WERI-Rb-1 (cell line): ENCODE measurements around the gene ANKRD26.

ENCODE experiments used
- DNase-seq: peaks from one replicate; pipeline ENCODE4 v3.0.0-alpha.2; 2020
- H3K27ac ChIP-seq: fragments of 250-450 bp; sonication (Bioruptor Pico); 2 replicates; pipeline ENCODE4 v1.5.1; 2020; ENCODE audit warnings: mild to moderate bottlenecking, moderate library complexity
- H3K27me3 ChIP-seq: fragments of 250-450 bp; sonication (Bioruptor Pico); 2 replicates; pipeline ENCODE4 v1.5.1; 2021; ENCODE audit warnings: mild to moderate bottlenecking, low read depth, moderate library complexity; ENCODE audit not compliant: insufficient read depth, severe bottlenecking
- H3K36me3 ChIP-seq: fragments of 250-450 bp; sonication (Bioruptor Pico); 2 replicates; pipeline ENCODE4 v1.5.1; 2020; ENCODE audit warnings: mild to moderate bottlenecking, moderate library complexity
- H3K4me3 ChIP-seq: 2 replicates; pipeline ENCODE4 v1.5.1; 2011; ENCODE audit warnings: low read depth, mild to moderate bottlenecking, control low read depth, low read length
- H3K9me3 ChIP-seq: fragments of 250-450 bp; sonication (Bioruptor Pico); 2 replicates; pipeline ENCODE4 v1.5.1; 2021; ENCODE audit warnings: mild to moderate bottlenecking, moderate library complexity; ENCODE audit not compliant: severe bottlenecking
- CTCF ChIP-seq: IDR thresholded peaks from 2 replicates; pipeline ENCODE4 v1.5.1; 2011; ENCODE audit warnings: low read depth, mild to moderate bottlenecking, control low read depth, inconsistent platforms, low read length

ANKRD26 gene

GRCh38 chr10:27019827-27020226 lies 80.5 kb downstream of the ANKRD26 start:
- TF ChIP-seq CTCF = no peak
- H3K27ac ChIP-seq = no peak overlapping the region
- H3K4me3 ChIP-seq = no peak overlapping the region
- no peak for DNase-seq
- no peaks in the 10 kb centered on the region for H3K36me3 ChIP-seq
- H3K9me3 ChIP-seq = no peaks in the 10 kb centered on the region
- H3K27me3 ChIP-seq = no peaks in the 10 kb centered on the region

- no peak for DNase-seq
- TF ChIP-seq CTCF = no peak
- no peaks in the 10 kb centered on the region for H3K9me3 ChIP-seq
- no peaks in the 10 kb centered on the region for H3K27me3 ChIP-seq
- no peak overlapping the region for H3K27ac ChIP-seq
- no peaks in the 10 kb centered on the region for H3K36me3 ChIP-seq
- no peak overlapping the region for H3K4me3 ChIP-seq
Measured at GRCh38 chr10:26997610-26998009, 102.7 kb downstream of the ANKRD26 start.

- Histone ChIP-seq H3K4me3 (no peak overlapping the region), H3K36me3 (no peaks in the 10 kb centered on the region), H3K9me3 (no peaks in the 10 kb centered on the region), H3K27me3 (no peaks in the 10 kb centered on the region), H3K27ac (no peak overlapping the region)
- DNase-seq = no peak
- TF ChIP-seq CTCF = no peak
Measured at GRCh38 chr10:26994743-26995142, 105.6 kb downstream of the ANKRD26 start.

- no peak overlapping the region for H3K27ac ChIP-seq
- no peak for DNase-seq
- TF ChIP-seq CTCF = no peak
Measured at GRCh38 chr10:26987851-26988250, 112.4 kb downstream of the ANKRD26 start.

GRCh38 chr10:26983156-26983555 lies 117.1 kb downstream of the ANKRD26 start:
- DNase-seq = no peak
- no peaks in the 10 kb centered on the region for H3K36me3 ChIP-seq
- no peak for TF ChIP-seq CTCF

More at GRCh38 chr10:26987851-26988250, 112.4 kb downstream of the ANKRD26 start:
- no peaks in the 10 kb centered on the region for H3K36me3 ChIP-seq
- H3K27me3 ChIP-seq = no peaks in the 10 kb centered on the region
- H3K4me3 ChIP-seq = no peak overlapping the region
- no peaks in the 10 kb centered on the region for H3K9me3 ChIP-seq

GRCh38 chr10:26982058-26982457 lies 118.2 kb downstream of the ANKRD26 start:
- Histone ChIP-seq H3K4me3 (no peak overlapping the region), H3K27me3 (no peaks in the 10 kb centered on the region), H3K9me3 (no peaks in the 10 kb centered on the region), H3K36me3 (no peaks in the 10 kb centered on the region), H3K27ac (no peak overlapping the region)
- no peak for TF ChIP-seq CTCF
- DNase-seq = no peak

More at GRCh38 chr10:26983156-26983555, 117.1 kb downstream of the ANKRD26 start:
- H3K27ac ChIP-seq = no peak overlapping the region
- H3K27me3 ChIP-seq = no peaks in the 10 kb centered on the region
- H3K9me3 ChIP-seq = no peaks in the 10 kb centered on the region
- H3K4me3 ChIP-seq = no peak overlapping the region
